ENCODE results near the gene C2CD2. TPM values are rescaled to one million over a fixed set of nuclear protein-coding genes. Genes with fewer than 3 reads are reported as not detected.

The C2CD2 gene
- total RNA-seq, 6 experiments from 2014 or later: 7.3 to 11.4 (median 8.3) TPM

- DNase-seq (no peak), ATAC-seq (no peak)
- no peak overlapping the region for H3K27ac ChIP-seq
- no peaks in the 10 kb centered on the region for H3K27me3 ChIP-seq
- peaks cover 0 to 11% (median 4%) of the 10 kb centered on the region in 4 donors for H3K36me3 ChIP-seq
- H3K4me1 ChIP-seq: peaks cover 0 to 3% (median 0%) of the 10 kb centered on the region in 4 donors
- H3K4me3 ChIP-seq: no peak overlapping the region
- no peaks in the 10 kb centered on the region for H3K9me3 ChIP-seq
- 98% methylated on average over 8 of the region's 15 CpGs for WGBS (ENCODE audit: insufficient coverage, low coverage, low lambda C conversion rate, missing lambda C conversion rate)
- intact Hi-C loops (cut with DNase I): no loop called here
- TF ChIP-seq POLR2A (IDR thresholded peaks at IDR 0.05) (no peak), CTCF (IDR thresholded peaks at IDR 0.05) (no peak)
Measured at GRCh38 chr21:41918561-41919358, 35.1 kb downstream of the C2CD2 start.

- Histone ChIP-seq H3K36me3 (peaks cover 0 to 18% (median 4%) of the 10 kb centered on the region in 4 donors), H3K27me3 (no peaks in the 10 kb centered on the region), H3K27ac (no peak overlapping the region), H3K4me3 (no peak overlapping the region), H3K4me1 (no peaks in the 10 kb centered on the region), H3K9me3 (no peaks in the 10 kb centered on the region)
- DNase-seq (no peak), ATAC-seq (no peak)
- intact Hi-C loops (cut with DNase I): no loop called here
- TF ChIP-seq CTCF (IDR thresholded peaks at IDR 0.05) (no peak), POLR2A (IDR thresholded peaks at IDR 0.05) (no peak)
- 94% methylated on average over 4 of the region's 4 CpGs for WGBS (ENCODE audit: insufficient coverage, low coverage, low lambda C conversion rate, missing lambda C conversion rate)
Measured at GRCh38 chr21:41917531-41917930, 36.3 kb downstream of the C2CD2 start.

- Histone ChIP-seq H3K27me3 (no peaks in the 10 kb centered on the region), H3K36me3 (peaks cover 0 to 19% (median 5%) of the 10 kb centered on the region in 4 donors), H3K9me3 (no peaks in the 10 kb centered on the region), H3K27ac (no peak overlapping the region), H3K4me3 (no peak overlapping the region), H3K4me1 (no peaks in the 10 kb centered on the region)
- TF ChIP-seq POLR2A (IDR thresholded peaks at IDR 0.05) (no peak), CTCF (IDR thresholded peaks at IDR 0.05) (no peak)
- DNase-seq (no peak), ATAC-seq (no peak)
- WGBS (ENCODE audit: insufficient coverage, low coverage, low lambda C conversion rate, missing lambda C conversion rate): 100% methylated on average over 3 of the region's 3 CpGs
- intact Hi-C loops (cut with DNase I): no loop called here
Measured at GRCh38 chr21:41916888-41917433, 36.9 kb downstream of the C2CD2 start.

- TF ChIP-seq CTCF (IDR thresholded peaks at IDR 0.05) (no peak), POLR2A (IDR thresholded peaks at IDR 0.05) (no peak)
- peaks cover 0 to 26% (median 7%) of the 10 kb centered on the region in 4 donors for H3K36me3 ChIP-seq
- ATAC-seq: peak in 2 of 4 donors; percentile 23 to 49
Measured at GRCh38 chr21:41914965-41915364, 38.9 kb downstream of the C2CD2 start.

More at GRCh38 chr21:41914965-41915364, 38.9 kb downstream of the C2CD2 start:
- intact Hi-C loops (cut with DNase I): no loop called here
- 100% methylated on average over 2 of the region's 6 CpGs for WGBS (ENCODE audit: insufficient coverage, low coverage, low lambda C conversion rate, missing lambda C conversion rate)
- Histone ChIP-seq H3K27me3 (no peaks in the 10 kb centered on the region), H3K4me1 (no peaks in the 10 kb centered on the region), H3K4me3 (no peak overlapping the region), H3K27ac (no peak overlapping the region), H3K9me3 (no peaks in the 10 kb centered on the region)
- DNase-seq: no peak

All from right lobe of liver (tissue), 6 donors.